Neuron (in vitro differentiated cells): ENCODE results near the gene DENND6A.
"Not testable (repeated sequence)": the region's sequence is repeated elsewhere in the genome, so short reads cannot be mapped to it uniquely, and the experiment has no call there.

ENCODE experiments used
- H2AFZ ChIP-seq: one replicate; pipeline ENCODE4 v1.6.1; 2013; ENCODE audit warnings: low read depth, mild to moderate bottlenecking, inconsistent platforms, low read length, moderate library complexity
- H3K27me3 ChIP-seq: one replicate; pipeline ENCODE4 v1.6.1; 2013; ENCODE audit warnings: low read length; ENCODE audit not compliant: insufficient read depth
- H3K36me3 ChIP-seq: one replicate; pipeline ENCODE4 v1.6.1; 2013; ENCODE audit warnings: low read length; ENCODE audit not compliant: insufficient read depth
- H3K4me1 ChIP-seq: one replicate; pipeline ENCODE4 v1.6.1; 2013; ENCODE audit warnings: low read length; ENCODE audit not compliant: insufficient read depth
- H3K4me3 ChIP-seq: 2 replicates; pipeline ENCODE4 v1.5.1; 2013; ENCODE audit warnings: mild to moderate bottlenecking, low read length, moderate library complexity
- H3K9me3 ChIP-seq: one replicate; pipeline ENCODE4 v1.6.1; 2013; ENCODE audit warnings: low read length

The DENND6A gene

GRCh38 chr3:57652203-57652602, 40.7 kb downstream of the DENND6A start:
- no peaks in the 10 kb centered on the region for H3K4me1 ChIP-seq
- H2AFZ ChIP-seq, result no peak overlapping the region
- H3K9me3 ChIP-seq, result peaks cover 5% of the 10 kb centered on the region
- H3K27me3 ChIP-seq, result no peaks in the 10 kb centered on the region
- H3K36me3 ChIP-seq, result peaks cover 44% of the 10 kb centered on the region
- no peak overlapping the region for H3K4me3 ChIP-seq

GRCh38 chr3:57647292-57647940, 45.5 kb downstream of the DENND6A start:
- H3K36me3 ChIP-seq, result peaks cover 35% of the 10 kb centered on the region
- H3K9me3 ChIP-seq, result peaks cover 5% of the 10 kb centered on the region
- H3K4me1 ChIP-seq, result no peaks in the 10 kb centered on the region
- H3K27me3 ChIP-seq, result no peaks in the 10 kb centered on the region
- no peak overlapping the region for H2AFZ ChIP-seq
- no peak overlapping the region for H3K4me3 ChIP-seq

- Histone ChIP-seq H3K9me3 (peaks cover 3% of the 10 kb centered on the region), H3K27me3 (no peaks in the 10 kb centered on the region), H3K4me3 (no peak overlapping the region), H3K4me1 (no peaks in the 10 kb centered on the region), H2AFZ (no peak overlapping the region), H3K36me3 (peaks cover 36% of the 10 kb centered on the region)
These were observed 46.2 kb downstream of the DENND6A start for GRCh38 chr3:57646723-57647122.

- Histone ChIP-seq H3K4me1 (no peaks in the 10 kb centered on the region), H3K36me3 (peaks cover 36% of the 10 kb centered on the region), H2AFZ (no peak overlapping the region), H3K9me3 (peaks cover 3% of the 10 kb centered on the region), H3K4me3 (no peak overlapping the region), H3K27me3 (no peaks in the 10 kb centered on the region)
These were observed 48.1 kb downstream of the DENND6A start for GRCh38 chr3:57644740-57645139.

- H3K4me1 ChIP-seq, result no peaks in the 10 kb centered on the region
- H3K9me3 ChIP-seq, result no peaks in the 10 kb centered on the region
- H3K4me3 ChIP-seq, result no peak overlapping the region
- H3K27me3 ChIP-seq, result no peaks in the 10 kb centered on the region
- no peak overlapping the region for H2AFZ ChIP-seq
- peaks cover 63% of the 10 kb centered on the region for H3K36me3 ChIP-seq
These were observed 55.5 kb downstream of the DENND6A start for GRCh38 chr3:57637391-57637790.

GRCh38 chr3:57634259-57634658, 58.6 kb downstream of the DENND6A start:
- H3K9me3 ChIP-seq, H3K27me3 ChIP-seq, H3K4me1 ChIP-seq, H3K4me3 ChIP-seq, H2AFZ ChIP-seq: not testable (repeated sequence)
- peaks cover 56% of the 10 kb centered on the region for H3K36me3 ChIP-seq

GRCh38 chr3:57627976-57628375, 64.9 kb downstream of the DENND6A start:
- Histone ChIP-seq H2AFZ (no peak overlapping the region), H3K36me3 (peaks cover 55% of the 10 kb centered on the region), H3K27me3 (no peaks in the 10 kb centered on the region), H3K9me3 (no peaks in the 10 kb centered on the region), H3K4me3 (no peak overlapping the region), H3K4me1 (no peaks in the 10 kb centered on the region)

GRCh38 chr3:57624801-57625200, 68.1 kb downstream of the DENND6A start:
- Histone ChIP-seq H2AFZ (no peak overlapping the region), H3K4me3 (no peak overlapping the region), H3K9me3 (no peaks in the 10 kb centered on the region), H3K27me3 (no peaks in the 10 kb centered on the region), H3K4me1 (no peaks in the 10 kb centered on the region), H3K36me3 (peaks cover 44% of the 10 kb centered on the region)

GRCh38 chr3:57622362-57622761, 70.5 kb downstream of the DENND6A start:
- H2AFZ ChIP-seq, result no peak overlapping the region
- H3K27me3 ChIP-seq, result no peaks in the 10 kb centered on the region
- H3K4me3 ChIP-seq, result no peak overlapping the region
- peaks cover 23% of the 10 kb centered on the region for H3K36me3 ChIP-seq
- H3K9me3 ChIP-seq, result peaks cover 2% of the 10 kb centered on the region
- H3K4me1 ChIP-seq, result no peaks in the 10 kb centered on the region

GRCh38 chr3:57617739-57618138, 75.1 kb downstream of the DENND6A start:
- H3K9me3 ChIP-seq, result peaks cover 2% of the 10 kb centered on the region
- H3K36me3 ChIP-seq, result no peaks in the 10 kb centered on the region
- no peaks in the 10 kb centered on the region for H3K27me3 ChIP-seq
- no peak overlapping the region for H2AFZ ChIP-seq
- H3K4me1 ChIP-seq, result no peaks in the 10 kb centered on the region
- H3K4me3 ChIP-seq, result no peak overlapping the region

- no peak overlapping the region for H2AFZ ChIP-seq
- no peaks in the 10 kb centered on the region for H3K36me3 ChIP-seq
- peaks cover 2% of the 10 kb centered on the region for H3K9me3 ChIP-seq
- H3K4me1 ChIP-seq, result no peaks in the 10 kb centered on the region
- H3K4me3 ChIP-seq, result no peak overlapping the region
- H3K27me3 ChIP-seq, result no peaks in the 10 kb centered on the region
These were observed 76.6 kb downstream of the DENND6A start for GRCh38 chr3:57616233-57616632.

GRCh38 chr3:57611870-57612269, 81.0 kb downstream of the DENND6A start:
- not testable (repeated sequence) for H2AFZ ChIP-seq, H3K4me1 ChIP-seq, H3K4me3 ChIP-seq, H3K9me3 ChIP-seq, H3K27me3 ChIP-seq, H3K36me3 ChIP-seq

GRCh38 chr3:57605683-57606082, 87.2 kb downstream of the DENND6A start:
- Histone ChIP-seq H3K4me3 (no peak overlapping the region), H3K27me3 (no peaks in the 10 kb centered on the region), H3K36me3 (peaks cover 3% of the 10 kb centered on the region), H3K9me3 (peaks cover 4% of the 10 kb centered on the region), H3K4me1 (no peaks in the 10 kb centered on the region), H2AFZ (no peak overlapping the region)

GRCh38 chr3:57604971-57605370, 87.9 kb downstream of the DENND6A start:
- Histone ChIP-seq H3K9me3 (peaks cover 4% of the 10 kb centered on the region), H3K36me3 (peaks cover 3% of the 10 kb centered on the region), H3K4me1 (no peaks in the 10 kb centered on the region), H3K27me3 (no peaks in the 10 kb centered on the region), H3K4me3 (no peak overlapping the region), H2AFZ (no peak overlapping the region)
